GM19395 (cell line): ENCODE results near the gene BTBD9.

Experiments
- ATAC-seq: cut with Tn5 transposase; IDR thresholded peaks from one replicate; pipeline ENCODE4 v1.9.1; 2021; ENCODE audit warnings: mild to moderate bottlenecking, moderate library complexity; ENCODE audit not compliant: unreplicated experiment

The BTBD9 gene

GRCh38 chr6:38512211-38512610, 127.5 kb downstream of the BTBD9 start:
- no peak for ATAC-seq

- no peak for ATAC-seq
Observed at GRCh38 chr6:38510205-38510604, 129.5 kb downstream of the BTBD9 start.

GRCh38 chr6:38509713-38510112, 130.0 kb downstream of the BTBD9 start:
- no peak for ATAC-seq

GRCh38 chr6:38508894-38509293, 130.8 kb downstream of the BTBD9 start:
- ATAC-seq = no peak

- ATAC-seq = no peak
Observed at GRCh38 chr6:38508286-38508685, 131.4 kb downstream of the BTBD9 start.

GRCh38 chr6:38507173-38507572, 132.6 kb downstream of the BTBD9 start:
- ATAC-seq = no peak

- ATAC-seq = no peak
Observed at GRCh38 chr6:38505826-38506225, 133.9 kb downstream of the BTBD9 start.

- ATAC-seq = no peak
Observed at GRCh38 chr6:38504996-38505395, 134.7 kb downstream of the BTBD9 start.

GRCh38 chr6:38503960-38504682, 135.6 kb downstream of the BTBD9 start:
- ATAC-seq = no peak

GRCh38 chr6:38503032-38503773, 136.5 kb downstream of the BTBD9 start:
- no peak for ATAC-seq

- ATAC-seq = no peak
Observed at GRCh38 chr6:38502423-38502822, 137.3 kb downstream of the BTBD9 start.

- no peak for ATAC-seq
Observed at GRCh38 chr6:38501931-38502330, 137.8 kb downstream of the BTBD9 start.

GRCh38 chr6:38499529-38500096, 140.1 kb downstream of the BTBD9 start:
- no peak for ATAC-seq

GRCh38 chr6:38498805-38499445, 140.8 kb downstream of the BTBD9 start:
- ATAC-seq = no peak

GRCh38 chr6:38498085-38498484, 141.6 kb downstream of the BTBD9 start:
- no peak for ATAC-seq

GRCh38 chr6:38497546-38497945, 142.2 kb downstream of the BTBD9 start:
- no peak for ATAC-seq

- ATAC-seq = no peak
Observed at GRCh38 chr6:38495922-38496635, 143.7 kb downstream of the BTBD9 start.

GRCh38 chr6:38495518-38495917, 144.2 kb downstream of the BTBD9 start:
- no peak for ATAC-seq

GRCh38 chr6:38493931-38494547, 145.7 kb downstream of the BTBD9 start:
- ATAC-seq = no peak

- ATAC-seq = no peak
Observed at GRCh38 chr6:38492031-38492430, 147.7 kb downstream of the BTBD9 start.

GRCh38 chr6:38489951-38490350, 149.8 kb downstream of the BTBD9 start:
- ATAC-seq = no peak
